Keratinocyte (primary cell): ENCODE results near the gene GSTM2.

Source experiments
- CTCF ChIP-seq, 3 experiments: IDR thresholded peaks in 1 of 3; conservative IDR thresholded peaks in 1 of 3; optimal IDR thresholded peaks in 1 of 3; 2 replicates in 2 of 3; 3 replicates in 1 of 3; pipeline versions ENCODE3 to v1.5.1; 2011; ENCODE audit warnings: low read length in 3 of 3, mild to moderate bottlenecking in 3 of 3, moderate library complexity in 2 of 3, control low read depth in 1 of 3, inconsistent platforms in 1 of 3; ENCODE audit not compliant: insufficient read depth in 2 of 3; ENCODE audit errors: extremely low read depth in 1 of 3
- EZH2 ChIP-seq: IDR thresholded peaks from one replicate; pipeline ENCODE4 v1.6.1; 2012; ENCODE audit warnings: inconsistent platforms, mild to moderate bottlenecking, low read length, moderate library complexity

- TF ChIP-seq CTCF (optimal IDR thresholded peaks at IDR 0.05 in 1 of 3, IDR thresholded peaks at IDR 0.05 in 1 of 3, conservative IDR thresholded peaks at IDR 0.05 in 1 of 3; ENCODE audit: extremely low read depth in 1 of 3, insufficient read depth in 2 of 3, low read length in 3 of 3): no peak
- no peak for TF ChIP-seq EZH2
Observed at GRCh38 chr1:109691759-109692158, 23.9 kb downstream of the GSTM2 start.
